SK-N-SH (cell line): ENCODE measurements around the gene PRPF6.
A peak's percentile ranks its signal among the peaks of the same experiment; 100 is the strongest.

Experiments used
- CTCF ChIP-seq: fragments of 200-600 bp; sonication (generic); IDR thresholded peaks from 2 replicates; pipeline ENCODE4 v1.6.1; 2017; ENCODE audit warnings: antibody characterized with exemption, mild to moderate bottlenecking, moderate library complexity
- EZH2phosphoT487 ChIP-seq: fragments of 200-600 bp; sonication (generic); IDR thresholded peaks from 2 replicates; pipeline ENCODE4 v1.6.1; 2017; ENCODE audit warnings: low read depth, mixed run types, mild to moderate bottlenecking, antibody characterized with exemption, moderate library complexity, borderline replicate concordance
- NRF1 ChIP-seq: IDR thresholded peaks from 2 replicates; pipeline ENCODE4 v1.6.1; 2012; ENCODE audit warnings: low read depth, mild to moderate bottlenecking, low read length
- TAF1 ChIP-seq: IDR thresholded peaks from 2 replicates; pipeline ENCODE4 v1.6.1; 2012; ENCODE audit warnings: low read depth, mild to moderate bottlenecking, low read length, moderate library complexity, borderline replicate concordance
- USF2 ChIP-seq: fragments of 150-350 bp; IDR thresholded peaks from 2 replicates; pipeline ENCODE4 v1.6.1; 2017; ENCODE audit warnings: antibody characterized with exemption, low read length, low read depth, borderline replicate concordance

GRCh38 chr20:64053841-64054661 is 73.1 kb downstream of the PRPF6 start:
- TF ChIP-seq CTCF, result peak; percentile 32
- no peak for TF ChIP-seq NRF1
- TF ChIP-seq TAF1, result no peak
- no peak for TF ChIP-seq EZH2phosphoT487
- TF ChIP-seq USF2, result no peak
